Measurements from ENCODE around the gene C16orf86. TPM values are rescaled to one million over a fixed set of nuclear protein-coding genes. Genes with fewer than 3 reads are reported as not detected.

Gene C16orf86
- 1 to 10 TPM; 3.9 to 6.2 (median 4.9) TPM for total RNA-seq
- polyA plus RNA-seq: 6.0 TPM
- long read RNA-seq, donor 1, transcript C16orf86-201 (4 exons, 1,267 nt): major isoform, 7 of 22 reads
- long read RNA-seq, donor 1, partial matches to known transcripts: 9 of 22 reads
- long read RNA-seq, donor 1, other reads (novel, unspliced or antisense): 2 of 22 reads
- long read RNA-seq, donor 2, partial matches to known transcripts: 2 of 7 reads
- long read RNA-seq, donor 2, other reads (novel, unspliced or antisense): 3 of 7 reads
- long read RNA-seq, donor 3, transcript C16orf86-201 (4 exons, 1,267 nt): major isoform, 6 of 29 reads
- long read RNA-seq, donor 3, partial matches to known transcripts: 12 of 29 reads
- long read RNA-seq, donor 3, other reads (novel, unspliced or antisense): 6 of 29 reads
- long read RNA-seq, donor 4, partial matches to known transcripts: 6 of 14 reads
- long read RNA-seq, donor 4, other reads (novel, unspliced or antisense): 2 of 14 reads

- H3K9me3 ChIP-seq (ENCODE audit: control insufficient read depth, low read length): no peaks in the 10 kb centered on the region
- intact Hi-C loops (cut with DNase I): loop anchor here (2.0 to 10.0 kb wide), 4 partner anchors 102 to 146 kb away; partner anchors contain the start of genes CTCF (in 3 of the 4) and RIPOR1 (in 1 of the 4)
- ATAC-seq (peak; percentile 77 to 80), DNase-seq (peak; percentile 90 to 95 (median 95))
- H3K27ac ChIP-seq (ENCODE audit: low read length): peak within 1 kb of the TSS; percentile 75
- H3K4me1 ChIP-seq (ENCODE audit: control insufficient read depth, insufficient read depth, low read length): peaks cover 5% of the 10 kb centered on the region
- peak within 1 kb of the TSS; percentile 77 for H3K4me3 ChIP-seq (ENCODE audit: low read length)
- 5% methylated on average over 78 of the region's 78 CpGs for WGBS
- H3K27me3 ChIP-seq (ENCODE audit: control insufficient read depth, insufficient read depth): no peaks in the 10 kb centered on the region
These were observed at the start of gene C16orf86, which contains the start of gene ENKD1 for GRCh38 chr16:67666559-67667452. Gene C16orf86, plus strand, starts transcription at chr16:67666814. Its CDS starts 157 bp downstream, at chr16:67666971. Gene ENKD1, minus strand, starts transcription at chr16:67666750. Its CDS starts 308 bp downstream, at chr16:67666442.

- ATAC-seq: no peak
- 87% methylated on average over 14 of the region's 14 CpGs for WGBS
- H3K9me3 ChIP-seq (ENCODE audit: control insufficient read depth, low read length): no peaks in the 10 kb centered on the region
These were observed 38.4 kb upstream of the C16orf86 start for GRCh38 chr16:67628216-67628615.

GRCh38 chr16:67632415-67633172 is 34.0 kb upstream of the C16orf86 start:
- ATAC-seq: peak; percentile 53 to 64

More at GRCh38 chr16:67628216-67628615, 38.4 kb upstream of the C16orf86 start:
- Histone ChIP-seq H3K4me3 (ENCODE audit: low read length) (no peak overlapping the region), H3K27ac (ENCODE audit: low read length) (no peak overlapping the region), H3K27me3 (ENCODE audit: control insufficient read depth, insufficient read depth) (no peaks in the 10 kb centered on the region), H3K4me1 (ENCODE audit: control insufficient read depth, insufficient read depth, low read length) (no peaks in the 10 kb centered on the region)
- intact Hi-C loops (cut with DNase I): no loop called here
- no peak for DNase-seq

GRCh38 chr16:67636713-67637112 is 29.9 kb upstream of the C16orf86 start:
- Histone ChIP-seq H3K9me3 (ENCODE audit: control insufficient read depth, low read length) (no peaks in the 10 kb centered on the region), H3K27ac (ENCODE audit: low read length) (no peak overlapping the region), H3K27me3 (ENCODE audit: control insufficient read depth, insufficient read depth) (no peaks in the 10 kb centered on the region), H3K4me3 (ENCODE audit: low read length) (no peak overlapping the region), H3K4me1 (ENCODE audit: control insufficient read depth, insufficient read depth, low read length) (no peaks in the 10 kb centered on the region)
- ATAC-seq (no peak), DNase-seq (no peak)
- WGBS: 89% methylated on average over 8 of the region's 8 CpGs
- intact Hi-C loops (cut with DNase I): no loop called here

More at GRCh38 chr16:67632415-67633172, 34.0 kb upstream of the C16orf86 start:
- 55% methylated on average over 7 of the region's 7 CpGs for whole genome bisulfite sequencing
- H3K9me3 ChIP-seq (ENCODE audit: control insufficient read depth, low read length): no peaks in the 10 kb centered on the region
- no peaks in the 10 kb centered on the region for H3K4me1 ChIP-seq (ENCODE audit: control insufficient read depth, insufficient read depth, low read length)
- no peak overlapping the region for H3K27ac ChIP-seq (ENCODE audit: low read length)
- DNase-seq: peak; percentile 52 to 82 (median 80)
- H3K27me3 ChIP-seq (ENCODE audit: control insufficient read depth, insufficient read depth): no peaks in the 10 kb centered on the region
- H3K4me3 ChIP-seq (ENCODE audit: low read length): no peak overlapping the region
- intact Hi-C loops (cut with DNase I): no loop called here

- DNase-seq: no peak
- intact Hi-C loops (cut with DNase I): no loop called here
- H3K9me3 ChIP-seq (ENCODE audit: control insufficient read depth, low read length): no peaks in the 10 kb centered on the region
These were observed 29.0 kb upstream of the C16orf86 start for GRCh38 chr16:67637625-67638024.

GRCh38 chr16:67641779-67642708 is 24.6 kb upstream of the C16orf86 start:
- H3K4me3 ChIP-seq (ENCODE audit: low read length): no peak overlapping the region
- 42% methylated on average over 10 of the region's 10 CpGs for WGBS
- no peaks in the 10 kb centered on the region for H3K27me3 ChIP-seq (ENCODE audit: control insufficient read depth, insufficient read depth)
- H3K4me1 ChIP-seq (ENCODE audit: control insufficient read depth, insufficient read depth, low read length): no peaks in the 10 kb centered on the region
- no peaks in the 10 kb centered on the region for H3K9me3 ChIP-seq (ENCODE audit: control insufficient read depth, low read length)
- intact Hi-C loops (cut with DNase I): loop anchor here in 1 of 4 donors (10.0 kb wide), 1 partner anchor 77 kb away; the partner anchor contains the start of gene CTCF
- no peak overlapping the region for H3K27ac ChIP-seq (ENCODE audit: low read length)
- peak; percentile 72 to 89 (median 85) for DNase-seq
- peak; percentile 69 to 84 for ATAC-seq

More at GRCh38 chr16:67637625-67638024, 29.0 kb upstream of the C16orf86 start:
- ATAC-seq: no peak
- no peaks in the 10 kb centered on the region for H3K4me1 ChIP-seq (ENCODE audit: control insufficient read depth, insufficient read depth, low read length)
- WGBS: 88% methylated on average over 12 of the region's 12 CpGs
- H3K27ac ChIP-seq (ENCODE audit: low read length): no peak overlapping the region
- no peak overlapping the region for H3K4me3 ChIP-seq (ENCODE audit: low read length)
- H3K27me3 ChIP-seq (ENCODE audit: control insufficient read depth, insufficient read depth): no peaks in the 10 kb centered on the region

GRCh38 chr16:67644038-67644437 is 22.6 kb upstream of the C16orf86 start:
- WGBS: 89% methylated on average over 9 of the region's 9 CpGs
- Histone ChIP-seq H3K9me3 (ENCODE audit: control insufficient read depth, low read length) (no peaks in the 10 kb centered on the region), H3K4me3 (ENCODE audit: low read length) (no peak overlapping the region), H3K27ac (ENCODE audit: low read length) (no peak overlapping the region), H3K27me3 (ENCODE audit: control insufficient read depth, insufficient read depth) (no peaks in the 10 kb centered on the region), H3K4me1 (ENCODE audit: control insufficient read depth, insufficient read depth, low read length) (no peaks in the 10 kb centered on the region)
- no peak for ATAC-seq
- no peak for DNase-seq
- intact Hi-C loops (cut with DNase I): loop anchor here in 2 of 4 donors (2.0 to 10.0 kb wide), 2 partner anchors 79 to 123 kb away; partner anchors contain the start of gene CTCF (in 1 of the 2)

GRCh38 chr16:67645397-67646121 is 21.1 kb upstream of the C16orf86 start:
- ATAC-seq: no peak
- Histone ChIP-seq H3K9me3 (ENCODE audit: control insufficient read depth, low read length) (no peaks in the 10 kb centered on the region), H3K4me3 (ENCODE audit: low read length) (no peak overlapping the region), H3K4me1 (ENCODE audit: control insufficient read depth, insufficient read depth, low read length) (no peaks in the 10 kb centered on the region), H3K27me3 (ENCODE audit: control insufficient read depth, insufficient read depth) (no peaks in the 10 kb centered on the region), H3K27ac (ENCODE audit: low read length) (no peak overlapping the region)
- intact Hi-C loops (cut with DNase I): loop anchor here in 2 of 4 donors (2.0 to 10.0 kb wide), 2 partner anchors 81 to 125 kb away; partner anchors contain the start of gene CTCF (in 1 of the 2)
- DNase-seq: peak in 2 of 3 donors; percentile 47 to 58
- WGBS: 80% methylated on average over 15 of the region's 15 CpGs
